ENCODE results near the gene UBA6. TPM values are rescaled to one million over a fixed set of nuclear protein-coding genes. Genes with fewer than 3 reads are reported as not detected.

The UBA6 gene
- total RNA-seq, 1 experiment from 2014 or later: 72.2 TPM

DNA sequence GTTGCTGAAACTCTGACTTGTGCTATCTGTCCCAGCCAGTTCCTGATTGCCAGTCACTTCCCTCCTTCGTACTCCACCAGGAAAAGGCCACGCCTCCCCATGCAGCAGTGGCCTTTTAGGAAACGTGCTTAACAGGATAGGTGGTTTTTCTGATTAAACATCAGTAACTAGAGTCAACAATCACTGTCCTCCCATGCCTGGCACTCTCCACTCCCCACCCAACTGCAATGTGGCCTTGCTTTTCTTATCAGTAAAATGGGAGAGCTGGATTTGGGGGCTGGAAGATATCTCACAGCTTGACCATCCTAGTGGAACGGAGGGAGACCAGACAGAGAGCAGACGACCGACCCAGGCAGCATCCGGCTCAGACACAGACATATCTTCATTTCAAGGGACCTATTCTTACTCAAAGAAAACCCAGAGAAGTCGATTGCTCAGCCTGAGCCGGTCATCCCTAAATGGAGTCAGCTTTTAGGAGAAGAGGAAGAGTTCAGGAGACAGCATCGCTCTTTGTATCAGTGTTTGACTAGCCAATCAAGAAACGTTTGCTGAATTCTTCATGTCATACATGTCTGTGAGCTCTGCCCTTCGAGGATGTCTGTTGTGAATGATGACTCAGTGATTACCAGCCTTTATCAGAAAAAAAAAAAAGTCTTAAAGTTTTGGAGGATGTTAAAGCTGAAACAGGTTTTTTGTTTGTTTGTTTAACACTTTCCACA, 12.7 kb upstream of the UBA6 start:
- Histone ChIP-seq H3K18ac (ENCODE audit: insufficient read length, low read depth, low read length) (no peak overlapping the region), H2BK15ac (ENCODE audit: low read depth, low read length) (no peak overlapping the region), H2AK5ac (ENCODE audit: insufficient read length, low read length) (no peak overlapping the region), H2BK5ac (ENCODE audit: insufficient read length, low read length) (no peak overlapping the region), H3K23me2 (ENCODE audit: insufficient read length, low read depth, low read length, poor library complexity, severe bottlenecking) (no peaks in the 10 kb centered on the region), H3K56ac (ENCODE audit: insufficient read length, low read depth, low read length) (no peak overlapping the region), H3K4ac (ENCODE audit: low read depth, low read length) (no peak overlapping the region), H2BK20ac (ENCODE audit: low read depth, low read length, poor library complexity, severe bottlenecking) (no peak overlapping the region), H4K20me1 (ENCODE audit: control insufficient read depth, insufficient read depth, insufficient read length) (no peaks in the 10 kb centered on the region), H3K79me2 (ENCODE audit: insufficient read depth, low read length) (no peaks in the 10 kb centered on the region), H4K5ac (ENCODE audit: insufficient read length, low read depth, low read length) (no peak overlapping the region), H3K4me2 (ENCODE audit: insufficient read depth, insufficient read length, low read length) (no peak overlapping the region), H4K91ac (ENCODE audit: insufficient read length, low read depth, low read length) (no peak overlapping the region), H3K79me1 (ENCODE audit: insufficient read depth, low read depth, low read length, poor library complexity, severe bottlenecking) (no peaks in the 10 kb centered on the region), H2BK120ac (ENCODE audit: low read depth, low read length, poor library complexity, severe bottlenecking) (no peak overlapping the region), H4K8ac (replicated peaks; ENCODE audit: insufficient read length, low read depth, low read length) (no peak overlapping the region), H2AFZ (ENCODE audit: low read length) (no peak overlapping the region), H3K4me1 (ENCODE audit: insufficient read depth, low read length) (peaks cover 9% of the 10 kb centered on the region; the same call in 1 of the 2 replicates), H3K27me3 (ENCODE audit: insufficient read depth, low read length) (no peaks in the 10 kb centered on the region), H3K23ac (ENCODE audit: insufficient read length, low read depth, low read length) (no peak overlapping the region), H3K9ac (ENCODE audit: extremely low read depth, insufficient read length, low read length) (no peak overlapping the region), H3K14ac (ENCODE audit: insufficient read depth, low read length) (no peak overlapping the region), H3K27ac (ENCODE audit: insufficient read length, low read depth, low read length) (no peak overlapping the region), H2BK12ac (ENCODE audit: insufficient read length, low read depth, low read length) (no peak overlapping the region), H3T11ph (ENCODE audit: low read length) (no peak overlapping the region), H3K9me3 (ENCODE audit: control insufficient read depth, low read depth, low read length) (no peaks in the 10 kb centered on the region)
- TF ChIP-seq, protein P1, sequence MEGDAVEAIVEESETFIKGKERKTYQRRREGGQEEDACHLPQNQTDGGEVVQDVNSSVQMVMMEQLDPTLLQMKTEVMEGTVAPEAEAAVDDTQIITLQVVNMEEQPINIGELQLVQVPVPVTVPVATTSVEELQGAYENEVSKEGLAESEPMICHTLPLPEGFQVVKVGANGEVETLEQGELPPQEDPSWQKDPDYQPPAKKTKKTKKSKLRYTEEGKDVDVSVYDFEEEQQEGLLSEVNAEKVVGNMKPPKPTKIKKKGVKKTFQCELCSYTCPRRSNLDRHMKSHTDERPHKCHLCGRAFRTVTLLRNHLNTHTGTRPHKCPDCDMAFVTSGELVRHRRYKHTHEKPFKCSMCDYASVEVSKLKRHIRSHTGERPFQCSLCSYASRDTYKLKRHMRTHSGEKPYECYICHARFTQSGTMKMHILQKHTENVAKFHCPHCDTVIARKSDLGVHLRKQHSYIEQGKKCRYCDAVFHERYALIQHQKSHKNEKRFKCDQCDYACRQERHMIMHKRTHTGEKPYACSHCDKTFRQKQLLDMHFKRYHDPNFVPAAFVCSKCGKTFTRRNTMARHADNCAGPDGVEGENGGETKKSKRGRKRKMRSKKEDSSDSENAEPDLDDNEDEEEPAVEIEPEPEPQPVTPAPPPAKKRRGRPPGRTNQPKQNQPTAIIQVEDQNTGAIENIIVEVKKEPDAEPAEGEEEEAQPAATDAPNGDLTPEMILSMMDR (conservative IDR thresholded peaks at IDR 0.05): no peak
- Mint-ChIP-seq H3K4me3 (no peak overlapping the region), H3K27ac (peak overlapping the region in 1 of 3 experiments; percentile 82; a peak in 2 of 7 replicates), H3K4me1 (peaks cover 32 to 42% of the 10 kb centered on the region in 2 experiments), H3K9me3 (peaks cover 0 to 3% of the 10 kb centered on the region in 2 experiments; a peak in 1 of 5 replicates), H3K36me3 (ENCODE audit: insufficient read depth in 1 of 3, low read depth in 3 of 3) (peaks cover 9 to 21% (median 11%) of the 10 kb centered on the region in 3 experiments; a peak in 6 of 7 replicates), H3K27me3 (ENCODE audit: low read depth) (no peaks in the 10 kb centered on the region)
- no peak for DNase-seq
- WGBS (ENCODE audit: extremely low coverage, insufficient read length, low lambda C conversion rate): no CpG with 5 or more reads among the region's 12 CpGs

All from H9 (cell line).